GM21825 (cell line): ENCODE measurements around the gene EPHB6.

Experiments used
- ATAC-seq: cut with Tn5 transposase; IDR thresholded peaks from one replicate; pipeline ENCODE4 v1.9.1; 2021; ENCODE audit warnings: mild to moderate bottlenecking, moderate library complexity; ENCODE audit not compliant: unreplicated experiment

Gene EPHB6

GRCh38 chr7:142864980-142865747 is 10.3 kb downstream of the EPHB6 start:
- no peak for ATAC-seq

GRCh38 chr7:142865766-142866165 is 10.9 kb downstream of the EPHB6 start:
- ATAC-seq, result no peak

GRCh38 chr7:142866361-142867096 is 11.7 kb downstream of the EPHB6 start:
- no peak for ATAC-seq

- ATAC-seq, result no peak
Observed at GRCh38 chr7:142867097-142867378, 12.2 kb downstream of the EPHB6 start.

GRCh38 chr7:142867398-142868187 is 12.7 kb downstream of the EPHB6 start:
- ATAC-seq, result no peak

- no peak for ATAC-seq
Observed at GRCh38 chr7:142868188-142868985, 13.5 kb downstream of the EPHB6 start.

- no peak for ATAC-seq
Observed at GRCh38 chr7:142868986-142869415, 14.1 kb downstream of the EPHB6 start.

GRCh38 chr7:142869434-142869833 is 14.6 kb downstream of the EPHB6 start:
- ATAC-seq, result no peak

- ATAC-seq, result no peak
Observed at GRCh38 chr7:142870147-142870559, 15.3 kb downstream of the EPHB6 start.

GRCh38 chr7:142870566-142871259 is 15.8 kb downstream of the EPHB6 start:
- ATAC-seq, result no peak

GRCh38 chr7:142871260-142872105 is 16.6 kb downstream of the EPHB6 start:
- ATAC-seq, result no peak

GRCh38 chr7:142872106-142872675 is 17.3 kb downstream of the EPHB6 start:
- no peak for ATAC-seq

GRCh38 chr7:142873281-142873784 is 18.5 kb downstream of the EPHB6 start:
- ATAC-seq, result no peak

- no peak for ATAC-seq
Observed at GRCh38 chr7:142873871-142874270, 19.0 kb downstream of the EPHB6 start.

- no peak for ATAC-seq
Observed at GRCh38 chr7:142874409-142874808, 19.5 kb downstream of the EPHB6 start.

GRCh38 chr7:142874837-142875236 is 20.0 kb downstream of the EPHB6 start:
- ATAC-seq, result no peak

GRCh38 chr7:142875456-142875855 is 20.6 kb downstream of the EPHB6 start:
- no peak for ATAC-seq

- ATAC-seq, result no peak
Observed at GRCh38 chr7:142876236-142876960, 21.5 kb downstream of the EPHB6 start.
